Liver (tissue), 9 donors: Measurements from ENCODE around the gene OR7A10. TPM values are rescaled to one million over a fixed set of nuclear protein-coding genes. Genes with fewer than 3 reads are reported as not detected.

Experiments
- DNase-seq: peaks from one replicate; pipeline ENCODE4 v3.0.0-alpha.2; 2017; ENCODE audit warnings: low spot score
- H3K27ac ChIP-seq, 2 donors: one replicate each; pipeline ENCODE4 v1.7.0; 2013; ENCODE audit warnings: inconsistent platforms in 2 of 2, low read length in 2 of 2, control low read depth in 1 of 2, low read depth in 1 of 2, mild to moderate bottlenecking in 1 of 2
- H3K27me3 ChIP-seq, 4 donors: one replicate each; pipeline versions ENCODE4 v1.6.1 to v1.7.0; 2013; ENCODE audit warnings: low read length in 3 of 4, inconsistent platforms in 1 of 4, mild to moderate bottlenecking in 1 of 4, moderate library complexity in 1 of 4; ENCODE audit not compliant: control insufficient read depth in 4 of 4, insufficient read depth in 4 of 4
- H3K36me3 ChIP-seq, 4 donors: one replicate each; pipeline versions ENCODE4 v1.6.1 to v1.7.0; 2013; ENCODE audit warnings: low read length in 3 of 4, mild to moderate bottlenecking in 3 of 4, low read depth in 1 of 4, moderate library complexity in 1 of 4; ENCODE audit not compliant: control insufficient read depth in 4 of 4, insufficient read depth in 3 of 4
- H3K4me1 ChIP-seq, 4 donors: one replicate each; pipeline versions ENCODE4 v1.6.1 to v1.7.0; 2013; ENCODE audit warnings: low read length in 3 of 4, mild to moderate bottlenecking in 3 of 4, moderate library complexity in 1 of 4; ENCODE audit not compliant: control insufficient read depth in 4 of 4, insufficient read depth in 4 of 4
- H3K4me3 ChIP-seq, 3 donors: one replicate each; pipeline versions ENCODE4 v1.6.1 to v1.7.0; 2013; ENCODE audit warnings: low read length in 3 of 3, control low read depth in 1 of 3, low read depth in 1 of 3, mild to moderate bottlenecking in 1 of 3
- H3K9ac ChIP-seq, 2 donors: one replicate each; pipeline ENCODE4 v1.7.0; 2013; ENCODE audit warnings: low read length in 2 of 2, mild to moderate bottlenecking in 2 of 2, moderate library complexity in 2 of 2, control low read depth in 1 of 2, low read depth in 1 of 2
- H3K9me3 ChIP-seq, 4 donors: one replicate each; pipeline versions ENCODE4 v1.6.1 to v1.7.0; 2013; ENCODE audit warnings: low read length in 3 of 4; ENCODE audit not compliant: control insufficient read depth in 4 of 4
- CTCF ChIP-seq: fragments of 150-350 bp; IDR thresholded peaks from 2 replicates; pipeline ENCODE4 v1.5.1; 2017; ENCODE audit warnings: improper control_type of control experiment, low read depth, low read length; ENCODE audit not compliant: missing input control
- EGR1 ChIP-seq, 2 donors: IDR thresholded peaks; 2 replicates each; pipeline ENCODE4 v1.6.1; 2016 to 2018; ENCODE audit warnings: antibody characterized with exemption in 2 of 2, low read depth in 2 of 2
- FOXA1 ChIP-seq: IDR thresholded peaks from 2 replicates; pipeline ENCODE4 v1.6.1; 2016; ENCODE audit warnings: antibody characterized with exemption
- FOXA2 ChIP-seq: IDR thresholded peaks from 2 replicates; pipeline ENCODE4 v1.6.1; 2016; ENCODE audit warnings: antibody characterized with exemption
- GABPA ChIP-seq, 2 donors: IDR thresholded peaks in 1 of 2; conservative IDR thresholded peaks in 1 of 2; 2 replicates each; pipeline ENCODE4 v1.6.1; 2016; ENCODE audit warnings: antibody characterized with exemption in 2 of 2, mild to moderate bottlenecking in 1 of 2, moderate library complexity in 1 of 2
- HNF4A ChIP-seq, 2 donors: conservative IDR thresholded peaks; 2 replicates each; pipeline ENCODE4 v1.6.1; 2016; ENCODE audit warnings: antibody characterized with exemption in 2 of 2, mild to moderate bottlenecking in 2 of 2
- NR2F2 ChIP-seq: IDR thresholded peaks from 2 replicates; pipeline ENCODE4 v1.6.1; 2016; ENCODE audit warnings: antibody characterized with exemption
- RAD21 ChIP-seq, 2 donors: IDR thresholded peaks; 2 replicates each; pipeline ENCODE4 v1.6.1; 2016; ENCODE audit warnings: antibody characterized with exemption in 2 of 2, mild to moderate bottlenecking in 2 of 2
- REST ChIP-seq: IDR thresholded peaks from 2 replicates; pipeline ENCODE4 v1.6.1; 2016; ENCODE audit warnings: antibody characterized with exemption, mild to moderate bottlenecking
- SP1 ChIP-seq: IDR thresholded peaks from 2 replicates; pipeline ENCODE4 v1.6.1; 2018; ENCODE audit warnings: antibody characterized with exemption, mild to moderate bottlenecking
- WGBS: extraction: QIAGEN DNeasy Blood & Tissue Kit; methylation state at CpG from one replicate; pipeline ENCODE4 v1.1.7; 2013; 5-methylcytosine and 5-hydroxymethylcytosine counted together
- polyA plus RNA-seq, 2 donors: library from polyadenylated mRNA; stranded (reverse) in 1 of 2; unstranded in 1 of 2; fragments of 200-250 nt in 1 of 2; fragments of >200 nt in 1 of 2; fragmentation: Nextera tagmentation in 1 of 2; extraction: Ambion mirVana in 1 of 2; gene quantifications; one replicate each; pipeline versions ENCODE4 v1.2.1 to v1.2.3, GENCODE V29; 2013 to 2015
- total RNA-seq, 2 donors: library from RNA; depleted of rRNA; stranded (reverse); fragments of >200 nt; gene quantifications; one replicate each; pipeline ENCODE4 v1.2.3, GENCODE V29; 2014
- donor health status: healthy.
- donor health status: healthy.
- donor health status: healthy.
- donor health status: healthy.
- donor health status: healthy.

The OR7A10 gene
- total and polyA plus RNA-seq, 4 donors, result not detected

GRCh38 chr19:14817052-14817451 lies 31.7 kb downstream of the OR7A10 start:
- no peaks in the 10 kb centered on the region for H3K4me1 ChIP-seq
- H3K27ac ChIP-seq, result no peak overlapping the region
- no peaks in the 10 kb centered on the region for H3K36me3 ChIP-seq
- TF ChIP-seq FOXA2 (no peak), EGR1 (IDR thresholded peaks at IDR 0.05; ENCODE audit: low read depth in 2 of 2) (no peak), RAD21 (IDR thresholded peaks at IDR 0.05) (no peak), CTCF (no peak), GABPA (IDR thresholded peaks at IDR 0.05 in 1 of 2, conservative IDR thresholded peaks at IDR 0.05 in 1 of 2) (no peak)
- DNase-seq, result no peak
- WGBS, result 67% methylated on average over 3 of the region's 3 CpGs
- H3K9me3 ChIP-seq, result no peaks in the 10 kb centered on the region
- H3K9ac ChIP-seq, result no peak overlapping the region
- no peak overlapping the region for H3K4me3 ChIP-seq
- no peaks in the 10 kb centered on the region for H3K27me3 ChIP-seq

GRCh38 chr19:14814982-14815652 lies 33.6 kb downstream of the OR7A10 start:
- Histone ChIP-seq H3K36me3 (no peaks in the 10 kb centered on the region), H3K27me3 (no peaks in the 10 kb centered on the region), H3K27ac (no peak overlapping the region), H3K9ac (no peak overlapping the region), H3K4me1 (no peaks in the 10 kb centered on the region), H3K4me3 (no peak overlapping the region), H3K9me3 (no peaks in the 10 kb centered on the region)
- WGBS, result 37% methylated on average over 2 of the region's 2 CpGs
- TF ChIP-seq HNF4A (conservative IDR thresholded peaks at IDR 0.05), result no peak
- no peak for TF ChIP-seq NR2F2
- TF ChIP-seq SP1, result no peak
- peak; percentile 35 for DNase-seq

- no peak for DNase-seq
- Histone ChIP-seq H3K27ac (no peak overlapping the region), H3K4me1 (no peaks in the 10 kb centered on the region), H3K9me3 (no peaks in the 10 kb centered on the region), H3K36me3 (no peaks in the 10 kb centered on the region), H3K9ac (no peak overlapping the region), H3K4me3 (no peak overlapping the region), H3K27me3 (no peaks in the 10 kb centered on the region)
- 32% methylated on average over 9 of the region's 9 CpGs for WGBS
- no peak for TF ChIP-seq NR2F2
- no peak for TF ChIP-seq FOXA1
- TF ChIP-seq REST, result no peak
Observed at GRCh38 chr19:14809272-14810057, 39.3 kb downstream of the OR7A10 start.
